Left kidney (tissue), 2 donors: Measurements from ENCODE around the gene C1orf141. TPM values are rescaled to one million over a fixed set of nuclear protein-coding genes. Genes with fewer than 3 reads are reported as not detected.
"Not testable (repeated sequence)": the region's sequence is repeated elsewhere in the genome, so short reads cannot be mapped to it uniquely, and the experiment has no call there.

Experiments used
- DNase-seq: peaks from one replicate; pipeline ENCODE4 v3.0.0-alpha.2; 2013
- polyA plus RNA-seq: library from polyadenylated mRNA; unstranded; fragments of 120-200 nt; gene quantifications from one replicate; pipeline ENCODE4 v1.2.1, GENCODE V29; 2013; ENCODE audit not compliant: insufficient read length

Gene C1orf141
- polyA plus RNA-seq, 1 donor: 0.13 TPM

DNA sequence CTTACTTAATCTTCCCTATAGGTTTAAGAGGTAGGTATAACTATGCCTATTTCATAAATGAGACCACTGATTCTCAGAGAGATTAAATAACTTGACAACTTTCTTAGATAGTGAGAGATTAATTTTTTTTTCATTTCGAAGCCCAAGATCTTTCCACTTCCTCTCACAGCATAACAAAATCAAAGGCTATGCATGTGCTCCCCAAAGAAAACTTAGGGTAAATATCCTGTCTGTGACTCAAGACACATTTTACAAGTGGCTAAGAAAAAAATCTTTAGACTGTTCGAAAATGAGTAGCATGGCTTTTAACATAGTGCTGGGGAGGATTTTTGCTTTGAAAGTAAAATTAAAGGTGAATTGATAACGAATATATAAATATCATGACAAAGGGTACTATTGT, 8.2 kb upstream of the C1orf141 start:
- no peak for DNase-seq

DNA sequence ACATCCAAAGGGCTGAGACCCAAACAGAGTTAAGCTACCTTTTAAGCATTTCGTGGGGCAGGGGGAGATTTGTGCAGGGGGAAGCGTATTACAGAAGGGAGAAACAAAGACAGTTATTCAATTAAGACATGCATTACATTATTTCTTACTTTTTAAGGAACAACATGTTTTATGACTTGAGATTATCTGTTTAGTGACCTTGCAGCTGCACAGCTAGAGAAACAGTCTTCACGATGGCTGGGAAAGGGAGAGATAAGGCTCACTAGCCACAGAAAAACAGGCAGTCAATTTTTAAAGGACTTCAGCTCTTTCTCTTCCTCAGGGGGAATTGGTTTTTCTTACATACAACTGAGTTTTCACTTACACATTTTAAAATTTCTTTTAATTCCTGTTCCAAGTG, 7.1 kb upstream of the C1orf141 start:
- not testable (repeated sequence) for DNase-seq

DNA sequence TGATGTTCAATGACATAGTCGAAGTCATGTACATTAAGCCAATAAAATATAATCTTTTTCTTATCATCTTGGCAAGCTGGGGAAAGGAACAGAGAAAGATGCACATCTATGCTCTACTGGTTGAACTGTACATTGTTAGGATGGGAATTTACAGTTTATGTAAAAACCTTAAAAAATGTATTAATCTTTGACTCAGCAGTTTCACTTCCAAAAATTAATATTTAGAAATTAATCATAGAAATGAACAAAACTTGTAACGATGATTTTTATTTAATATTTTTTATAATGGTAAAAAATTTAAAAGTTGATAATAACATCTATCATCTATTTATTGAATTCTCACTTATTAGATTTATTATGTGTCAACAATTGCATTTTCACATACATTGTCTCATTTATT, 5.7 kb upstream of the C1orf141 start:
- no peak for DNase-seq

DNA sequence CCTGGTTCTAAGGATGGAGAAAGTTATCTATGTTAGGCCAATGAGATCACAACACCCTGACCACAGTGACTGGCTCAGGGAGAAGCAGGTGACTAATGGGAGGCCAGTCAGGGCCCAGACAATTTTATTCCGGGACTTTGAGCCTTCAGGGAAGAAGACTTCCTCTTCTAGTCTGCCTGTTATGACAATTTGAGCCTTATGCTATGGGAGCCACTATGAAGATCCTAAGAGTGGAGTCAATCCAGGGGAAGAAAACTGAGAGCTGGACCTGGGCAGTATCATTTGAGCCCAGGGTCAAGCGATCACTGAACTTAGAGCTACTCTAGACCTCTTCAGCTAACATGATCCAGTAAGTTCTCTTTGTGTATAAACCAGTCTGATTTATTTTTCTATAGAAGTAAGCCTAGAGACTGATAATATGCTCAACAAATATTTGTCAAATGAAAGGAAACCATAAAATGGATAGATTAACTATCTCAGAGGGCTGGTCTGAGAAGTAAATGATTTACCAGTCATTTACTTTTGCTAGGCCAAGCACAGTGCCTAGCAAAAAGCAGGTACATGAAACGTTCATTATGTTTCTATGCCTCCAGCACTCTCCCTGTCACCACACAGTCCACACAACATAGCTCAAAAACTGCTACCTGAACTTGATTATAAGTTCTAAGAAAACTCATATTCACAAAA, 4.2 kb upstream of the C1orf141 start:
- DNase-seq: no peak

DNA sequence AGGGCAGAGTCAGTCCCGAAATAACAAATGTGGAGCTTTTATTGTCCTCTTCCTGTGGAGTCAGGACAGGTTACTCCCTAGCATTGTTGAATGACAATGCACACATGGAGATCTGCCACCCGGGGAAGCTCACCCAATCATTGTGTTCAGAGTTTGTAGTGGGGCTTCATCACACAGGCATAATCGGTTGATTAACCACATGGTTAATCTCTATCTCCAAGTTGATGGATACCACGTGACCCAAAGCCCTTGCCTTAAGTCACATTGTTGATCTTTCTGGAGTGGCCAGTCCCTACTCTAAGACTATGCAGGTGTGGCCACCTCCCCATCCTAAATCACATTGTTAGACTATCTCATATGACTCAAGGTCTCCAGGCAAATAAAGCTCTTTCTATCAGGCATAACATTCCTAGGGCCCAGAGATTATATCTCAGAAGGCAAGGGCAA, 2.6 kb upstream of the C1orf141 start:
- DNase-seq: no peak

DNA sequence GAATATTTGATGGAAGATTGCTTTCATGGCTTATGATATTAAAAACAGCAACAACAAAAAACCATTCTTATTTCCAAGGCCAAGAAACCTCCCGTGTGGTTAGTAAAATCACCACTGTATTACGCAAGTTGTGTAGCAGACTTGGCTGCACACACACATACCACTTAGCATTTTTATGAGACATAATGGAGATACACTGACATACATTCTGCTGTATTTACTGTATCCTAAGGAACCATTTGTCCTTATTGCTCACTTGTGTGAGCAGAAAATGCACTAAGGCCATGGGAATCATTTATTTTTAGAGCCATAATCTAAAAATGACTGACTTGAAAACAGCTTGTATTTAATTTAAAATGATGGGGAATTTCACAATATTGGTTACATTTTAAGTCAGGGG, 584 bp upstream of the C1orf141 start:
- DNase-seq: no peak

DNA sequence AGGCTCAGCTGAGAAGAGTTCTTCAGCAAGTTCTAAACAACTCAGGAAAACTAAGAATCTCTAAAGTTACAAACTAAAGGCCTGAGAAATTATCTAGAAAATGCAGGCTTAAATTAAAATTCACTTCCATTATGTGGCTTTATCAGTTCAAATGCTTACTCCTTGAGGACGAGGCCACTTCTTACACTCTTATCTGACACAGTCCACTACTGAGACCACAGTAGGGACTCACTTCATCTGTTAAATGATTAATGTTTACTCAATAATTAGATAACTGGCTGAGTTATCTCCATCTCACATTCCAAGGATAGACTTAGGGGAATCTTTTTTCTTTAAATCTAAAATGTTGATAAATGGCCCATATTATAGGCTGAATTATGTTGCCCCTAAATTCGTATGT, 1.6 kb downstream of the C1orf141 start:
- no peak for DNase-seq

DNA sequence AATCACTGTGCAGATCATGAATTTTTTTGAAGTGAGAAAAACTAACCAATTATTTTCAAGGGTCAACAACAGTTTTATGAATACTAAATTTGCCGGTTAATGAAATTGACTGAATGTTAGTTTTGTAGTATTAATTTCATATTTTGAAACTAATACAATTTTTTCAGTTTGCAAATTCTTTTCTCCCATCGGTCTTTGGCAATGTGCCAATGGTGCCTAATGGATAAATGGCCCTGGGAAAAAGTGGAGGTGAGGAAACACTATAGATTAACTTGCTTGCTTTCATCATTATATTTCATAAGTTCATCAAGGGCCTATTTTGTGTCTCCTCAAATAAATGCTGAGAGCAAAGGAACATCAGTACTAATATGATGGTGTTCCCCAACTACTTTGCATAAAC, 4.1 kb downstream of the C1orf141 start:
- no peak for DNase-seq

DNA sequence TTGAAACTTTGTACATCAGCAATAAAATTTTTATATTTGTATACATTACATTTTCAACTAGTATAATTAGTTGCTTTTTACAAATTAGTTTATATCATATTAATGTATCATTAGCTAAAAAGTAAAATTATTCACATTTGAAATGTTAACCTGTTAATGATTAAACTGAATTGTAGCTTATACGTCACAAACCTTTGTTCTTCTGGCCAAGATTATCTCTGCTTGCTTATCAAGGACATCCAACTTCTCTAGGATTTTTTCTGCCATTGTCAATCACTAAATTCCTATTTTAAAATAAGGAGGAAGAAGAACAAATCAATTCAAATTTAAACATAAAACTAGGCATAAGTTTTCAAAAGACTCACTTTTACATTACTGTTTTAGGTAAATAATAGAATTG, 7.8 kb downstream of the C1orf141 start:
- DNase-seq: no peak

DNA sequence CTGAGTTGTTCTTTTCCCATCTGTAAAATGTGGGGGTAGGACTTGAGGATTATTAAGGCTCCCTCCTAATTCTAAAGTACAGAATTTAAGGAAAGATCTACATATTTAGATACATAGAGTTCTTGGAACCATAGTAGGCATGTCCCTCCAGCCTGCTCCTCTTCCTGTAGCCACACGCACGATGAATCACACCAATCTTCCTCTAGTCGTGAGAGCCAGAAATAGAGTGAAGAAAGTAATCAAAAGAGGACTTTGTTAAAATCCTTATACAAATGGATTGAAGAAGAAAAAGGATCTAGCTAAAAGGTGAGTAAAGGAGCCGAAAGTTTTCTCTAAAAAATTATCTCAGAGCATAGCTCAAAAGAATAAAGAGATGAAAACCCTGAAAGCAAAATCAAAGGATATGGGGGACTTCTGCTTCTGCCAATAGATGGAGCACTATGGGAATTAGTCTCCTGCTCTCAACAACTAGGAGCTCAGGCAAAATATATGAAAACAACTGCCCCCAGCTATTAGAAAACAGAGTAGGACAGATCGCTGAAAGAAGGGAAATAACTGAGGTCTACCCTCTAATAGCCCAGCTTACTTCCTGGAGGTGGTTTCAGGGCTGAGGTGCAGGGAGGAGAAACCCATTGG, 8.5 kb downstream of the C1orf141 start:
- no peak for DNase-seq

DNA sequence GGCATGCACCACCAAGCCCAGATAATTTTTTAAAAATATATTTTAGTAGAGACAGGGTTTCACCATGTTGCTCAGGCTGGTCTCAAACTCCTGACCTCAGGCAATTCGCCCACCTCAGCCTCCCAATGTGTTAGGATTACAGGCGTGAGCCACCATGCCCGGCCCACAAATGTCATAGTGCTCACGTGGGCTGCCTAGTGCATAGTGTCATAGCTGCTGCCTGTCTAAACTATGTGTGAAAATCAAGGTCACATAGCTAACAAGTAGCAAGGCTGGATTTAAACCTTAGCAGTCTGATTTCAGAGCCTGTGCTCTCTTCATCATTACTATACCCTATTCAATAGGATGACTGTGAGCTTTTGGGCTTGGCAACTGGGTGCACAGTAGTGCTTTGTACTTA, 10.3 kb downstream of the C1orf141 start:
- no peak for DNase-seq

DNA sequence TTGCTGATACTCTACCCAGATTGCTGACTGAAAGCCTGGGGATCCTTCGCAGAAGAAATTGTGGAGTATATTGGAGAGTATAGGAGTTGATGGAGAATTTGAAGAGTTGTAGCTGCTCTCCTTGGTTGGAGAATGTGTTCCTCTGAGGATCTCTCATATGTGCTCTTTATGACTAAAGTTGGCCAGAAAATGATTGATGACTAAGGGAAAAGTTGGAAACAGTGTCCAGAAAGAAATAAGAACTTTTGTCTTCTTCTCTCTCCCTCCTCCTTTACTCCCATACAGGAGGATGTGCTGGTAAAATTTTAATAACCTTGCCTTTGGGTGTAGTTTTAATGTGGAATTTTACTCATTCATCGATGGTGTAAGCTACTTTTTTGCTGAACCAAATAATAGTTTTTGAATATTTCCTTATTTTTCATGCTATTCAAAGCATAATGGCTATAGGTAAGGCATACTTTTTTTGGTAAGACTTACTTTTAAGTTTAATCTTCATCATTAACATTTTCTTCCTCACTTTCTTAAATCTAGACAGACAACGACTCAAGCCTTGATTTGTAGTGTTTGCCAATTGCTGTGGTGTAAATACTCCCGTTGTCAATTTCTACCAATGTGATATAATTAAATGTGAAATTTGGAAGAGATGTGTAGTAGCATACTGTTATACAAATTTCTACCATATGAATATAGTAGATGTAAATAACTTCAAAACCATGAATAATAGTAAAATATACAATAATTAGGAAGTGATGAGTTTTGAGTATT, 13.7 kb downstream of the C1orf141 start:
- DNase-seq: no peak

DNA sequence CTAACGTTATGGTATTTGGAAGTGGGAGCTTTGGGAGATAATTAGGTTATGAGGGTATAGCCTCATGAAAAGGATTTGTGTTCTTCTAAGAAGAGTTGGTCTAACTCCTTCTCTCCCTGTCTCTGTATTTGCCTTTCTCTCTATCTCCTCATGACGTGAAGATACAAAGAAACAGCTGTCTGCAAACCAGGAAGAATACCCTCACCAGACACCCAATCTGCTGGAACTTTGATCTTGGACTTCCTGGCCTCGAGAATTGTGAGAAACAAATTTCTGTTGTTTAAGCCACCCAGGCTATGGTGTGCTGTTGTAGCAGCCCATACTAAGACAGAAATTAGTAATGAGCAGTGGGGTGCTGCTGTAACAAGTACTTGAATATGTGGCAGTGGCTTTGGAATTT, 16.1 kb downstream of the C1orf141 start:
- no peak for DNase-seq

DNA sequence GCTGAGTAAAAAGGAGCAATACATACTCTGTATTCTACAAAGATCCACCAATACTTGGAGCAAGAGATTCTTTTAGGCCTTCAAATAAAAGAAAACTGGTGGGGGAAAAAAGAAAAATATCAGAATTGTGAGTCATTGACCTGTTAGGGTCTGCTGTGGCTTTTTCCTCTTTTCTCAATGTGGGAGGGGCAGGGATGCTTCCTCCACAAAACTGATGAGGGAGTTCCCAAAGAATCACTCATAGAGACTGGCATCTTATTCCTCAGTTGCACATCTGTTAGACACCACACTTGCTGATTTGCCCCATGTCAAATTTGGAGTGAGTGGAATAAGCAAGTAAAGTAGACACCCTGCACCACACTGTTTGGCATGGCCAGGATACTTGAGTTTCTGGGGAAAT, 16.6 kb downstream of the C1orf141 start:
- no peak for DNase-seq

DNA sequence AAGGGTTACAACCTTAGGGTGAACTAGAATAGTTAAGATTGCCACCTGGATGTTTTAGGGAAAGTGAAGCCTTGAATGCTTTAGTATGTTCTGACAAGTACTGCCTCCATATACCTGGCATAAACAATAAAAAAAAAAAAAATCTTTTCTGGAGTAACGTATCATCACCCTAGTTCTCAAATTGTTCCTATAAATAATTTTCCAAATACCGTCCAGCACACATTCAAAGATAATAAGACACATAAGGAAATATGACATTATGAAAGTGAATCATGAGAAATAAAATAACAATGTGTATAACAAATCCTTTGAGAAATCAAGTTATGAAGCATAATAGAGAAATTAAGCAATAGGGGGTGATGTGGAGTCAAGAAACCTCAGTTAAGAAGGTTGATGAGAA, 20.6 kb downstream of the C1orf141 start:
- no peak for DNase-seq

DNA sequence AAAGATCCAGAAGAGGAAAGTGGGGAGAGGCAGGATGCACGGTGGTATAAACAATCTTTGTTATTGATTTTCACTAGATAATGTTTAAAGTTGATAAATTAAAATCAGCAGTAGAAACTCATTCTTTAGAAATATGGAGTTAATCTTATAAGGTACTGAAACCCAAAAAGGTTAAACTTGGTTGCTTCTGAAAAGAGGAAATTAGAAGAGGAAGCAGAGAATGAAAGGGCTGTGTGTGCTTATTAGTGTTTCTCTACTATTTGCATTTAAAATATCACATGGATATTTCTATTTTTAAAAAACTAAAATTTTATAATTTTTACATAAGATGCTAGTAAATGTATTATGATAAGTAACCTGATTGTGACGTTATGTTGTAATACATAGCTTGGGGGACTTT, 24.4 kb downstream of the C1orf141 start:
- no peak for DNase-seq

DNA sequence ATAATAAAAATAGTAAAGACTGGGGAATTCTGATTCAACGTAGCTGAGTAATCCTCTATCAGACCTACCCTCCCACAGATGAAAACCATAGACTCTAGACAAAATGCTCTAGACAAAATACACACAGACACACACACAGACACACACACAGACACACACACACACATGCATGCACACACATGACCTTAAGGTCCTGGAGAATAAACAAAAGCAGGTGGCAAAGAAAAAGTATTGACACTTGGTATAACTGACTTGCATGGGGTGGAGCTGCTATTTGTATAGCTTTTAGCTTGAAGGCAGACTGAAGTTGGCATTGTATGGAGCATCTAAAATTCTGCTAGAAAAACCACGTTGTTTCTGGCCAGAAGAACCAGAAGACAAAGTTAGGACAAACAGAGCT, 29.3 kb downstream of the C1orf141 start:
- DNase-seq: no peak

DNA sequence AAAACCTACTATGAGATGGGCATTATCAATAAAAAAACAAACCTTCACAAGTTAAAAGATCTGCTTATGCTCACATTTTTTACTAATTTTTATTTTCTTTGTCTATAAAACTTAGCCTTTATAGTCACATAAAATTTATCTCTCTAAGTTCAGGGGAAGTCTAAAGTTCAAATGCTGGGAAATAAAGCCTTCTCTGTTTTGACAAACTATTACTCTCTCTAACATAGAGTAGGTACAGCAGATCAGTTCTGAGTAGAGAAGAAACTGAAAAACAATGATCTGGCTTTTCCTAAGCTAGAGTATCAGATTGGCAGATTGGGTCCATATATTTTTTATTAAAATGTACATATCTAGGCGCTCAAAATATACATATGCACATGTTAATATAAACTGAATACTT, 31.2 kb downstream of the C1orf141 start:
- no peak for DNase-seq

DNA sequence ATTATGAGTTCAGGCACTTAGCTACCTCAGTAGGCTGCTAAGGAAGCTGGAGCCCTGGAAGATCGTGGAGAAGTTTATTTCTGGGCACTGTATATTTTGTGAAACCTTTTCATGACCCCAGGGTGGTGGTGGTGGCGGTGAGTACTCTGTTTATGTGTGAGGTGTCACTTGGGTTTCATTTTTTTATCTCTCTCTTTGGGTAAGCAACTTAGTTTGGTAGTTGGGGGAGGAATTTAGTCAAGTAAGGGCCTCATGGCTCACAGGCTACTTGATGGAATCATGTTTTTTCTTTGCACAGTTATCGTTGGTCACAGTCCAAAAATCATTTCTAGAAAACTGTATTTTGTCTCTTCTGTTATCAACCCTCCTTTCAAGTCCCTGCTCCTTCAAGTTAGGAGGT, 33.9 kb downstream of the C1orf141 start:
- DNase-seq: no peak

DNA sequence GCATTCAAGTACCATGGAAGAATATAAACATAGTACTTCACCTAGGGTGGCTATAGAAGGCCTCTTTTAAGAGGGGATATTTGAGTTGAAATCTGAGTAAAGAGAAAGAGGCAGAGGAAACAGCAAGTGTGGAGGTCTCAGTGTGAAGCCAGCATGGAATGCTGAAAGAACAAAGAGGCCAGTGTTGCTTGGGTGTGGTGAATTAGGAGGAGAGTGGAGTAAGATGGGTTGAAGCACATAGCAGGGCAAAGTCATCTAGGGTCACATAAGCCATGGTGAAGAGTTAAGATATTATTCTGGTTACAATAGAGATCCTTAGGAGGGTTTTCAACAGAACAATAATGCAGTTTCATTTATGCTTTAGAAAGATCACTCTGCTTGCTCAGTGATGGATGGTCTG, 37.5 kb downstream of the C1orf141 start:
- DNase-seq: no peak

DNA sequence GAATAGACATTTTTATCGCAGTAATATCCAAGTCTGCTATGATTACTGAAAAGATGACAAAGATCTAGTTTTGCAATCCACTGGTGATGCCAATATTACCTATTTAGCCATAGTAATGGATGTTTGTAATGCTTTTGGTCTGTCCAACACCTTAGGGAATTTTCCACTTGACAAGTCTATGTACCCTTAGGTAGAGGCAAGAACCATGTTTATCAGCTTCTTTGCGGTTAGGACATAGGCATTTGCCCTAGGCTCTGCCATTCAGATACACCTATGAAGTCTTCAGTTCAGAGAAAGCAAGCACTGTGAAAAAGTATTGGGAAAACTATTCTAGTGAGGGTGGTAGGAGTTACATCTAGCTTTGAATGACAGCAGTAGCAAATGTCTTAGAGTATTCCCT, 40.6 kb downstream of the C1orf141 start:
- no peak for DNase-seq

DNA sequence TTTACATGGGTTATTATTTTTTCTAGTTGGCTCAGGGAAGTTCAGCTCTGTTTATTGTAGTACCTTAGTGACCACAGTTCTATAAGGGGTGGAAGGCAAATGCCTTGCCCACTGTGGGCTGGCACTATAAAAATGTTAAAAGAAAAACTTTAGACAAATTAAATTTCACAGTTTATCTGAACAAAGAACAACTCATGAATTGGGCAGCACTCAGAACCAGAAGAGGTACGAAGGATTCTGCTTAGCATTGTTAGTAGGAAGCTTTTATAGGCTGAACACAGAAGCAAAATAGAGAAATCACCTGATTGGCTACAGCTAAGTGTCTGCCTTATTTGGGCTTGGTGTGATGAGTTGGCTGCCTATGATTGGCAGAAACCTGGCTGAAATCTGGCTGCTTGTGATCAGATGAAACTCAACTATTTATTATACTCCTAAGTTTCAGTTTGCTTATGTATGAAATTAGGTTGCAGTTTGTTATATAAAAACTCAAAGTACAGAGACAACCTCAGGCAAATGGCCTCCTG, 45.0 kb downstream of the C1orf141 start:
- no peak for DNase-seq

DNA sequence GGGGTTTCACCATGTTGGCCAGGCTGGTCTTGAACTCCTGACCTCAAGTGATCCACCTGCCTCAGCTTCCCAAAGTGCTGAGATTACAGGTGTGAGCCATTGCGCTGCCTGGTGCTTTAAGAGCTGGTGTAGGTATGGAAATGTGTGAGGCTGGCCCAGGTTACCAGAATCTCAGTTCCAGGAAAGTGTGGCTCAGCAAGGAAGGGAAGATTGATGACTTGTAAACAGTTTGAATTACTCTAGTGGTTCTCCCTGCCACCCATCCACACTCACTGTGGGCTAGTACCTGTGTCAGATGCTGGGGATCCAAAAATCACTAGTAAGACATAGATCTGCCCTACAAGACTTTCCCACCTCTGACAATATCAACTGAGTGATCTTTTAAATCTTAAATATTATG, 46.3 kb downstream of the C1orf141 start:
- DNase-seq: no peak
